MM.1S (cell line): ENCODE data around the gene MTCL1.

Experiments used
- CTCF ChIP-seq: fragments of 300-600 bp; sonication (generic); IDR thresholded peaks from 2 replicates; pipeline ENCODE4 v1.5.1; 2016; ENCODE audit warnings: antibody characterized with exemption, low read length, mixed read lengths
- EZH2 ChIP-seq: fragments of 300-600 bp; sonication (generic); optimal IDR thresholded peaks from 2 replicates; pipeline ENCODE3; 2017; ENCODE audit warnings: low read depth, mild to moderate bottlenecking, antibody characterized with exemption, low read length, mixed read lengths

DNA sequence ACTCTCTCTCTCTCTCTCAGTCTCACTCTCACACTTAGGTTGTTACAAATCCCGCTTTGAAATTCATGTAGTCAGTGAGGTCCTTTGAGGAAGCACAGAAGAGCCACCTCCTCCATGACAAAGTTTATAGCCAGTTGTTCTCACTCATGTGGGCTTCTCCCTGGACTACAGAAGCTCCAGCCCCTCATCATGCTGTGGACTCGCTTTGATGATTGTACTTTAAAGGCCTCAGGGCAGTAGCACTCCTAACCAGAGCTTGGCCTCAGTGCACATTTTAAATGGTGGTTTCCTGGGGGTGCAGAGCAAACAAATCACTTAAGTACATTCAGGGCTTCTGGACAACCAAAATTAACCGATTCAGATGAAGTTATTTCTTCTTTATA lies 115.7 kb downstream of the MTCL1 start:
- TF ChIP-seq CTCF = no peak
- TF ChIP-seq EZH2 = no peak
